ENCODE measurements around the gene TNS3.

GRCh38 chr7:47587976-47588375 lies 6.1 kb upstream of the TNS3 start:
- TF ChIP-seq, protein P1, sequence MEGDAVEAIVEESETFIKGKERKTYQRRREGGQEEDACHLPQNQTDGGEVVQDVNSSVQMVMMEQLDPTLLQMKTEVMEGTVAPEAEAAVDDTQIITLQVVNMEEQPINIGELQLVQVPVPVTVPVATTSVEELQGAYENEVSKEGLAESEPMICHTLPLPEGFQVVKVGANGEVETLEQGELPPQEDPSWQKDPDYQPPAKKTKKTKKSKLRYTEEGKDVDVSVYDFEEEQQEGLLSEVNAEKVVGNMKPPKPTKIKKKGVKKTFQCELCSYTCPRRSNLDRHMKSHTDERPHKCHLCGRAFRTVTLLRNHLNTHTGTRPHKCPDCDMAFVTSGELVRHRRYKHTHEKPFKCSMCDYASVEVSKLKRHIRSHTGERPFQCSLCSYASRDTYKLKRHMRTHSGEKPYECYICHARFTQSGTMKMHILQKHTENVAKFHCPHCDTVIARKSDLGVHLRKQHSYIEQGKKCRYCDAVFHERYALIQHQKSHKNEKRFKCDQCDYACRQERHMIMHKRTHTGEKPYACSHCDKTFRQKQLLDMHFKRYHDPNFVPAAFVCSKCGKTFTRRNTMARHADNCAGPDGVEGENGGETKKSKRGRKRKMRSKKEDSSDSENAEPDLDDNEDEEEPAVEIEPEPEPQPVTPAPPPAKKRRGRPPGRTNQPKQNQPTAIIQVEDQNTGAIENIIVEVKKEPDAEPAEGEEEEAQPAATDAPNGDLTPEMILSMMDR (IDR thresholded peaks at IDR 0.05) = no peak
- no peak for TF ChIP-seq POLR2A (IDR thresholded peaks at IDR 0.05)
